HEK293T (cell line): ENCODE results near the gene PRSS3.

Experiments
- CTBP1 ChIP-seq: fragments of 450-650 bp; IDR thresholded peaks from 2 replicates; pipeline ENCODE4 v1.6.1; 2016; ENCODE audit warnings: borderline replicate concordance
- ELF4 ChIP-seq: fragments of 450-650 bp; IDR thresholded peaks from 2 replicates; pipeline ENCODE4 v1.6.1; 2017; ENCODE audit warnings: antibody characterized with exemption
- FOXK2 ChIP-seq: fragments of 450-650 bp; IDR thresholded peaks from 2 replicates; pipeline ENCODE4 v1.6.1; 2016; ENCODE audit warnings: mild to moderate bottlenecking
- LEF1 ChIP-seq: fragments of 450-650 bp; IDR thresholded peaks from 2 replicates; pipeline ENCODE4 v1.6.1; 2017; ENCODE audit warnings: mild to moderate bottlenecking, borderline replicate concordance
- PKNOX1 ChIP-seq: fragments of 450-650 bp; IDR thresholded peaks from 2 replicates; pipeline ENCODE4 v1.6.1; 2016
- SP1 ChIP-seq: fragments of 450-650 bp; IDR thresholded peaks from 2 replicates; pipeline ENCODE4 v1.6.1; 2017

GRCh38 chr9:33820231-33820745 is 24.9 kb downstream of the PRSS3 start:
- TF ChIP-seq FOXK2: no peak
- TF ChIP-seq SP1: no peak
- no peak for TF ChIP-seq PKNOX1
- TF ChIP-seq CTBP1: no peak
- no peak for TF ChIP-seq ELF4
- no peak for TF ChIP-seq LEF1
